Left lung (tissue), 10 donors: ENCODE results near the gene INPP5E. TPM values are rescaled to one million over a fixed set of nuclear protein-coding genes. Genes with fewer than 3 reads are reported as not detected.

Experiments used
- ATAC-seq: fragments of 200-7000 bp; cut with Tn5 transposase; one replicate; pipeline ENCODE4 v1.9.1; 2020; ENCODE audit warnings: moderate library complexity
- DNase-seq, 4 donors: peaks; one replicate each; pipeline ENCODE4 v3.0.0-alpha.2; 2013 to 2020
- H3K27ac ChIP-seq, 2 donors: fragments of 200-600 bp; sonication (generic) in 1 of 2; one replicate each; pipeline versions ENCODE4 v1.5.0 to v1.8.0; 2020 to 2021
- H3K27me3 ChIP-seq, 2 donors: fragments of 200-600 bp; sonication (generic) in 1 of 2; one replicate each; pipeline versions ENCODE4 v1.5.0 to v1.8.0; 2020 to 2021
- H3K36me3 ChIP-seq, 2 donors: fragments of 200-600 bp; sonication (generic) in 1 of 2; one replicate each; pipeline versions ENCODE4 v1.5.0 to v1.8.0; 2020 to 2021
- H3K4me1 ChIP-seq, 2 donors: fragments of 200-600 bp; one replicate each; pipeline ENCODE4 v1.8.0; 2021
- H3K4me3 ChIP-seq, 2 donors: fragments of 200-600 bp; sonication (generic) in 1 of 2; one replicate each; pipeline versions ENCODE4 v1.5.0 to v1.8.0; 2020 to 2021; ENCODE audit warnings: mild to moderate bottlenecking in 1 of 2
- H3K9me3 ChIP-seq, 2 donors: fragments of 200-600 bp; sonication (generic) in 1 of 2; one replicate each; pipeline versions ENCODE4 v1.5.0 to v1.8.0; 2020 to 2021
- intact Hi-C, 2 donors: fragments of 100-400 bp; cut with DNase I; formaldehyde crosslinking; loops; one replicate each; pipeline versions ENCODE4 v1.11.2 to v1.14.2; 2022
- polyA plus RNA-seq, 6 donors: library from polyadenylated mRNA; unstranded; fragments of 120-200 nt; gene quantifications; one replicate each; pipeline ENCODE4 v1.2.1, GENCODE V29; 2013; ENCODE audit not compliant: insufficient read length in 6 of 6
- total RNA-seq, 2 donors: library from RNA; stranded (reverse); fragmentation: NEBNext Ultra II Directional; extraction: Animal tissue kit (Norgen Biotek cat#: 25700); gene quantifications; one replicate each; pipeline ENCODE4 v1.2.1, GENCODE V29; 2021
- TF ChIP-seq, protein P1 (sequence below), 2 donors: fragments of 200-600 bp; sonication (generic) in 1 of 2; IDR thresholded peaks; one replicate each; pipeline versions ENCODE4 v1.5.0 to v1.8.0; 2021; ENCODE audit warnings: antibody characterized with exemption in 2 of 2
- donor health status: DM: no; HTN: yes; CAD: no.
- donor health status: DM: no; HTN: no; CAD: no.

Gene INPP5E
- total and polyA plus RNA-seq, 8 donors: 11.4 to 19.8 (median 13.1) TPM

DNA sequence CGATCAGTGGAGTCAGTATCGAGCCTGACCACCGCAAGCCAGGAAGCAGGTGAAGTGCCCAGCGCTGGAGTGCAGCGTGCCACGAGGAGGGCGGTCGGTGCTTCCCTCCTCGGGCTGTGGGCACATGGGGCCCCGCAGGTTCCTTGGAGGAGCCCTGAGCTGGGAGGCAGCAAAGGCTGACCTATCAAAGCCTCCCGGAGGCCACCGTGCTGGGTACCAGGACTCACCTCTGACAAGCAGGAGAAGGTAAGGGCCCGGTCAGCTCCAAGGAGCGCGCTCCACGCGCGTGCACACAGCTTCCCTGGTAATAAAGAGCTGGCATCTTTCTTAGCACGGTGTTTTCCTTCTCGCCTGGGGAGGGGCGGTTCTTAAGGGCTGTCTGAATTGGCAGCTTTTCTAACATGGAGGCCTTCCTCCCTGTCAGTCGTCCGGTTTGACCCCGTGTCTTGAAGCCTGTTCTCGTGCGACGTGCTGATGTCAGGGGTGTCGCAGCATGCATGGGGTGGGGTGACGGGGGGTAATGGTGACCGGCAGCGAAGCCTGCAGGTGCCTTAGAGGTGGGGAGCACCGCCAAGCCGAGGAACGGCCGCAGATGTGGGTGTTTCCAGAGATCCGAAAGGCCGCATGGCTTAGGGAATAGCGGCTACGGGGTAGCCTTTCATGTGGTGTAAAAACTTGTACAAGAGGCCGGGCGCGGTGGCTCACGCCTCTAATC is 16.1 kb downstream of the INPP5E start:
- no peak overlapping the region for H3K4me3 ChIP-seq

DNA sequence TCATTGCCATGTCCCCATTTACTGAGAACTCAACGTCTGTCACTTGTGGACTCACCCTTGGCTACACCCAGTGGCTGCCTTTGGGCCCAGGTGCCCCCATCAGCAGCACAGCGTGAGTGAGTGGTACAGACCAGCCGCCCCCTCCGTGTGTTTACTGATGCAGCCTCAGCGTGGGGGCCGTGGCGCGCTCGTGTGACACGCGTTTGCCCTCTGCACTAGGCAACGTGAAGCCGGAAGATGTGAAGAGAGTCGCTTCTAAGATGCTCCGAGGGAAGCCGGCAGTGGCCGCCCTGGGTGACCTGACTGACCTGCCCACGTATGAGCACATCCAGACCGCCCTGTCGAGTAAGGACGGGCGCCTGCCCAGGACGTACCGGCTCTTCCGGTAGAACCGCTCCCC is 16.8 kb downstream of the INPP5E start:
- H3K4me3 ChIP-seq: no peak overlapping the region
- no peaks in the 10 kb centered on the region for H3K27me3 ChIP-seq
- H3K27ac ChIP-seq: no peak overlapping the region
- intact Hi-C loops: no loop called here
- DNase-seq (no peak), ATAC-seq (no peak)
- no peaks in the 10 kb centered on the region for H3K9me3 ChIP-seq
- TF ChIP-seq, protein P1, sequence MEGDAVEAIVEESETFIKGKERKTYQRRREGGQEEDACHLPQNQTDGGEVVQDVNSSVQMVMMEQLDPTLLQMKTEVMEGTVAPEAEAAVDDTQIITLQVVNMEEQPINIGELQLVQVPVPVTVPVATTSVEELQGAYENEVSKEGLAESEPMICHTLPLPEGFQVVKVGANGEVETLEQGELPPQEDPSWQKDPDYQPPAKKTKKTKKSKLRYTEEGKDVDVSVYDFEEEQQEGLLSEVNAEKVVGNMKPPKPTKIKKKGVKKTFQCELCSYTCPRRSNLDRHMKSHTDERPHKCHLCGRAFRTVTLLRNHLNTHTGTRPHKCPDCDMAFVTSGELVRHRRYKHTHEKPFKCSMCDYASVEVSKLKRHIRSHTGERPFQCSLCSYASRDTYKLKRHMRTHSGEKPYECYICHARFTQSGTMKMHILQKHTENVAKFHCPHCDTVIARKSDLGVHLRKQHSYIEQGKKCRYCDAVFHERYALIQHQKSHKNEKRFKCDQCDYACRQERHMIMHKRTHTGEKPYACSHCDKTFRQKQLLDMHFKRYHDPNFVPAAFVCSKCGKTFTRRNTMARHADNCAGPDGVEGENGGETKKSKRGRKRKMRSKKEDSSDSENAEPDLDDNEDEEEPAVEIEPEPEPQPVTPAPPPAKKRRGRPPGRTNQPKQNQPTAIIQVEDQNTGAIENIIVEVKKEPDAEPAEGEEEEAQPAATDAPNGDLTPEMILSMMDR (IDR thresholded peaks at IDR 0.05): no peak
- H3K4me1 ChIP-seq: no peaks in the 10 kb centered on the region
- peaks cover 4 to 86% of the 10 kb centered on the region in 2 donors for H3K36me3 ChIP-seq

More for the DNA sequence above, 16.1 kb downstream of the INPP5E start:
- DNase-seq (no peak), ATAC-seq (no peak)
- no peaks in the 10 kb centered on the region for H3K27me3 ChIP-seq
- no peaks in the 10 kb centered on the region for H3K9me3 ChIP-seq
- H3K4me1 ChIP-seq: no peaks in the 10 kb centered on the region
- TF ChIP-seq, protein P1 (IDR thresholded peaks at IDR 0.05): no peak
- intact Hi-C loops: no loop called here
- H3K27ac ChIP-seq: no peak overlapping the region
- peaks cover 4 to 83% of the 10 kb centered on the region in 2 donors for H3K36me3 ChIP-seq

DNA sequence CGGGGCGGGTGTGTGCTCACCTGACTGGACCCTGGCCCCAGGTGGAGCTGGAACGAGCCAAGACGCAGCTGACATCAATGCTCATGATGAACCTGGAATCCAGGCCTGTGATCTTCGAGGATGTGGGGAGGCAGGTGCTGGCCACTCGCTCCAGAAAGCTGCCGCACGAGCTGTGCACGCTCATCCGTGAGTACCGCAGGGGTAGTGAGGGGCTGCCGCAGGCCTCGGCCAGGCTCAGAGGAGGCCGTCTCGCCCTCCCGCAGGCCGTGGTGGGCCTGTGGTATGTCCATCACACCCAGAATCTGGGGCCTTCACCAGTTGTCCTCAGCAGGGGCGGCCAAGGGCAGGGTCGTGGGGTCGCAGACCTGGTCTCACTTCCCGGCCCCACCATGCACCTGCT is 17.9 kb downstream of the INPP5E start:
- intact Hi-C loops: no loop called here
- Histone ChIP-seq H3K36me3 (peaks cover 4 to 93% of the 10 kb centered on the region in 2 donors), H3K27me3 (no peaks in the 10 kb centered on the region), H3K27ac (no peak overlapping the region), H3K4me3 (no peak overlapping the region), H3K9me3 (no peaks in the 10 kb centered on the region), H3K4me1 (no peaks in the 10 kb centered on the region)
- no peak for DNase-seq
- no peak for ATAC-seq
- TF ChIP-seq, protein P1 (IDR thresholded peaks at IDR 0.05): no peak

GRCh38 chr9:136419092-136419420 is 20.6 kb downstream of the INPP5E start:
- DNase-seq: no peak
- Histone ChIP-seq H3K4me1 (no peaks in the 10 kb centered on the region), H3K36me3 (peaks cover 8 to 100% of the 10 kb centered on the region in 2 donors), H3K27ac (no peak overlapping the region), H3K4me3 (no peak overlapping the region), H3K27me3 (no peaks in the 10 kb centered on the region), H3K9me3 (no peaks in the 10 kb centered on the region)
- intact Hi-C loops: no loop called here
- no peak for ATAC-seq
- TF ChIP-seq, protein P1 (IDR thresholded peaks at IDR 0.05): no peak

GRCh38 chr9:136418182-136419091 is 21.2 kb downstream of the INPP5E start:
- Histone ChIP-seq H3K36me3 (peaks cover 8 to 100% of the 10 kb centered on the region in 2 donors), H3K4me1 (no peaks in the 10 kb centered on the region)
- intact Hi-C loops: no loop called here

More at GRCh38 chr9:136418182-136419091, 21.2 kb downstream of the INPP5E start:
- Histone ChIP-seq H3K4me3 (no peak overlapping the region), H3K27ac (no peak overlapping the region), H3K27me3 (no peaks in the 10 kb centered on the region), H3K9me3 (no peaks in the 10 kb centered on the region)
- TF ChIP-seq, protein P1 (IDR thresholded peaks at IDR 0.05): no peak
- DNase-seq (no peak), ATAC-seq (no peak)
